ENCODE measurements around the gene ERBB4.

DNA sequence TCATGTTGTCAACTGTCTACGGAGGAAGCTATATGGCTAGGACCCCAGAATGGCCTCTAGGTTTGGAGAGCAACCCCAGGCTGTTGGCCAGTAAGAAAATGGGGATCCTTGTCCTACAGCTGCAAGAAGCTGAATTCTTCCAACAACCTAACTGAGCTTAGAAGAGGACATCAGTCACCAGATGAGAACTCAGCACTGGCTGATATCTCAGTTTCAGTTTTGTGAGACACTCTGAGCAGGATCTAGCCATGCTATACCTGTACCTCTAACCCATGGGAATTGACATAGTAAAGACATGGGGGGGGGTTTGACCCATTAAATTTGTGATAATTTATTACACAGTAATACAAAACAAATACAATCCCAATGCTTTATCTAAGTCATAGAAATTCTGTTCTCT is 312.5 kb downstream of the ERBB4 start:
- no peak for TF ChIP-seq ZNF8 (CRISPR knock-in tag; IDR thresholded peaks at IDR 0.05)
- TF ChIP-seq ARNTL (CRISPR knock-in tag; IDR thresholded peaks at IDR 0.05; ENCODE audit: borderline replicate concordance, low read depth): no peak
- TF ChIP-seq, protein P1, sequence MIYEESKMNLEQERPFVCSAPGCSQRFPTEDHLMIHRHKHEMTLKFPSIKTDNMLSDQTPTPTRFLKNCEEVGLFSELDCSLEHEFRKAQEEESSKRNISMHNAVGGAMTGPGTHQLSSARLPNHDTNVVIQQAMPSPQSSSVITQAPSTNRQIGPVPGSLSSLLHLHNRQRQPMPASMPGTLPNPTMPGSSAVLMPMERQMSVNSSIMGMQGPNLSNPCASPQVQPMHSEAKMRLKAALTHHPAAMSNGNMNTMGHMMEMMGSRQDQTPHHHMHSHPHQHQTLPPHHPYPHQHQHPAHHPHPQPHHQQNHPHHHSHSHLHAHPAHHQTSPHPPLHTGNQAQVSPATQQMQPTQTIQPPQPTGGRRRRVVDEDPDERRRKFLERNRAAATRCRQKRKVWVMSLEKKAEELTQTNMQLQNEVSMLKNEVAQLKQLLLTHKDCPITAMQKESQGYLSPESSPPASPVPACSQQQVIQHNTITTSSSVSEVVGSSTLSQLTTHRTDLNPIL (CRISPR knock-in tag; IDR thresholded peaks at IDR 0.05; ENCODE audit: low read depth): no peak
- no peak for TF ChIP-seq RARB (CRISPR knock-in tag; IDR thresholded peaks at IDR 0.05)

All from SK-N-SH treated with all-trans-retinoic acid at 6 μM for 48 hours (cell line).